Brain microvascular endothelial cell (primary cell): ENCODE measurements around the gene CDH22.

Source experiments
- DNase-seq: peaks from one replicate; pipeline ENCODE4 v3.0.0-alpha.2; 2020
- H3K27ac ChIP-seq: fragments of 250-450 bp; sonication (Bioruptor Pico); 2 replicates; pipeline ENCODE4 v1.5.1; 2020; ENCODE audit warnings: mild to moderate bottlenecking, moderate library complexity
- H3K27me3 ChIP-seq: fragments of 250-450 bp; sonication (Bioruptor Pico); replicated peaks from 2 replicates; pipeline ENCODE4 v1.5.1; 2020; ENCODE audit warnings: mild to moderate bottlenecking
- H3K36me3 ChIP-seq: fragments of 250-450 bp; sonication (Bioruptor Pico); replicated peaks from 2 replicates; pipeline ENCODE4 v1.5.1; 2020; ENCODE audit warnings: mild to moderate bottlenecking
- H3K4me3 ChIP-seq: 2 replicates; pipeline ENCODE4 v1.5.1; 2011; ENCODE audit warnings: low read depth, mild to moderate bottlenecking, control low read depth, low read length, moderate library complexity
- in situ Hi-C: cut with HindIII; loops from 2 replicates; pipeline ENCODE4 v1.10.0; 2017; ENCODE audit warnings: low sequenced_read_pairs, low pct_ligation_motif_present
- TF ChIP-seq, protein P1 (sequence below): IDR thresholded peaks from 2 replicates; pipeline ENCODE4 v1.5.1; 2011; ENCODE audit warnings: low read depth, mild to moderate bottlenecking, moderate library complexity, low read length, control low read depth, inconsistent platforms; ENCODE audit errors: missing control alignments

CDH22 gene

DNA sequence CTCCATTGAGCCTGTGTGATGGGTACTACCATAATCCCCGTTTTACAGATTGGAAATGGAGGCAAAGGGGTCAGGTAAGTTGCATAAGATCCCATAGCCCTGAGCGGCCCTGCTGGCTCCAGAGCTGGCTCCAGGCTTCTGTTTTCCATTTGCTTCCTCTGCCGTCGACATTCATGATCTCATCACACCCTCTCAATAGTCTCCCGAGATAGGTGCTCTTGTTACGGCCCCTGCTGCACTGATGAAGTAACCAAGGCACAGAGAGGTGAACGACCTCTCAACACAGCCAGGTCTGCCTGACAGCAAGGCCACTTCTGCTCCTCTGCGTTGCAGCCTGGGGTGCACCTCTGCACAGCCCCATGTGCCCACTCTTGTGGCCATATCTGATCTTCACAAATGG, 16.9 kb downstream of the CDH22 start:
- Histone ChIP-seq H3K27me3 (no peaks in the 10 kb centered on the region), H3K36me3 (no peaks in the 10 kb centered on the region), H3K4me3 (no peak overlapping the region), H3K27ac (no peak overlapping the region)
- TF ChIP-seq, protein P1, sequence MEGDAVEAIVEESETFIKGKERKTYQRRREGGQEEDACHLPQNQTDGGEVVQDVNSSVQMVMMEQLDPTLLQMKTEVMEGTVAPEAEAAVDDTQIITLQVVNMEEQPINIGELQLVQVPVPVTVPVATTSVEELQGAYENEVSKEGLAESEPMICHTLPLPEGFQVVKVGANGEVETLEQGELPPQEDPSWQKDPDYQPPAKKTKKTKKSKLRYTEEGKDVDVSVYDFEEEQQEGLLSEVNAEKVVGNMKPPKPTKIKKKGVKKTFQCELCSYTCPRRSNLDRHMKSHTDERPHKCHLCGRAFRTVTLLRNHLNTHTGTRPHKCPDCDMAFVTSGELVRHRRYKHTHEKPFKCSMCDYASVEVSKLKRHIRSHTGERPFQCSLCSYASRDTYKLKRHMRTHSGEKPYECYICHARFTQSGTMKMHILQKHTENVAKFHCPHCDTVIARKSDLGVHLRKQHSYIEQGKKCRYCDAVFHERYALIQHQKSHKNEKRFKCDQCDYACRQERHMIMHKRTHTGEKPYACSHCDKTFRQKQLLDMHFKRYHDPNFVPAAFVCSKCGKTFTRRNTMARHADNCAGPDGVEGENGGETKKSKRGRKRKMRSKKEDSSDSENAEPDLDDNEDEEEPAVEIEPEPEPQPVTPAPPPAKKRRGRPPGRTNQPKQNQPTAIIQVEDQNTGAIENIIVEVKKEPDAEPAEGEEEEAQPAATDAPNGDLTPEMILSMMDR = no peak
- no peak for DNase-seq
- in situ Hi-C loops = no loop called here

DNA sequence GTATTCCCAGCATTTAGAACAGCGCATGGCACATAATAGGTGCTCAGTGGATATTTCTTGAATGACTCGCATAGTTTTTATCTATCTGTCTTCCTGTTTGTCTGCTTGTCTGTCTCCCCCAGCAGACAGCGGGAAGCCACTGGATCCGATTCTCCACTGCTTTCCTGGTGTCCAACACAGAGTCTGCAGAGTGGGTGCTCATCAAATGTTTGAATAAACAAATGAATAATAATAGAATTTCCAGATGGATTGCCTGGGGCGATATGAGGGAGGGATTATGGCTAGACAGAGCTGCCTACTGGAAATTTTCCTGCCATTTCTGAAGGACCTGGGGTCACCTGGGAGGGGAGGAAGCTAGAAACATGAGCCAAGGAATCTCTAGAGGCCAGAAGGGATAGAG, 18.9 kb downstream of the CDH22 start:
- no peaks in the 10 kb centered on the region for H3K27me3 ChIP-seq
- DNase-seq = no peak
- in situ Hi-C loops = no loop called here
- H3K27ac ChIP-seq = no peak overlapping the region
- TF ChIP-seq, protein P1 = no peak
- no peaks in the 10 kb centered on the region for H3K36me3 ChIP-seq
- H3K4me3 ChIP-seq = no peak overlapping the region

DNA sequence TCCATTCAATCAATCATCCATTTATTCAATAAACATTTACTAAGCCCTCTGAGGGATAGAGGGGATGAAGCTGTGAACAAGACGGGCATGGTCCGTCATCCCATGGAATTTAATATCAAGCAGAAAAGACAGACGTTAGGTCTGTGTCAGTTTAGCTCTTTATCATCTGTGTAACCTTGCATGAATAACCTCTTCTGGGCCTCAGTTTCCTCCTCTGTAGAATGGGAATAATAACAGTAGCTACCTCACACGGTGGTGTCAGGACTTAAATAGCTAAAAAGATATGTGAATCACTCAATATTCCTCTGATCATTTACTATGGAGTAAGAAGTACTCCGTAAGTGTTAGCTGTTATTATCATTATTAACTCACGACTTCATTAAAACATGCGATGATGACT, 21.3 kb downstream of the CDH22 start:
- no peaks in the 10 kb centered on the region for H3K27me3 ChIP-seq
- TF ChIP-seq, protein P1 = no peak
- in situ Hi-C loops = no loop called here

DNA sequence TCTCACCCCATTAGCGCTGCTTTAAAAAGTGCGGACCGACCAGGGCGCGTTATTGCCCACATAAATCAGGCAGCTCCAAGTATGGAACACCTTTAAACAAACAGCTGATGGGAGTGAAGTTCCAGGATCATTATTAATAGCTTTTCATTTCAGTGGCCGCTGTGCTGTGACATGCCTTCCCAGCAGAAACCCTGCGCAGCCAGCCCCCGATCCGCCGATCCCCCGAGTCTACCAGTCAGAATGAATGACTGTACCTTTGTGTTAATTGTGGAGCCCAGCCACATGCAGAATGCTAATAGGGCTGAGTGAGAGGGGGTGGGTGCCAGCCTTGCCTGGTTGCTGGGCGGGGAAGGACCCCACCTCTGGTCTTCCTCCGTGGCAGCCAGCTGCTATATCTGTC, 21.9 kb downstream of the CDH22 start:
- peaks cover 2% of the 10 kb centered on the region for H3K27me3 ChIP-seq
- TF ChIP-seq, protein P1 = no peak
- no peak overlapping the region for H3K4me3 ChIP-seq
- H3K27ac ChIP-seq = no peak overlapping the region
- in situ Hi-C loops = no loop called here
- DNase-seq = no peak
- no peaks in the 10 kb centered on the region for H3K36me3 ChIP-seq

More for the DNA sequence above, 21.3 kb downstream of the CDH22 start:
- H3K27ac ChIP-seq = no peak overlapping the region
- no peak overlapping the region for H3K4me3 ChIP-seq
- DNase-seq = no peak
- no peaks in the 10 kb centered on the region for H3K36me3 ChIP-seq

DNA sequence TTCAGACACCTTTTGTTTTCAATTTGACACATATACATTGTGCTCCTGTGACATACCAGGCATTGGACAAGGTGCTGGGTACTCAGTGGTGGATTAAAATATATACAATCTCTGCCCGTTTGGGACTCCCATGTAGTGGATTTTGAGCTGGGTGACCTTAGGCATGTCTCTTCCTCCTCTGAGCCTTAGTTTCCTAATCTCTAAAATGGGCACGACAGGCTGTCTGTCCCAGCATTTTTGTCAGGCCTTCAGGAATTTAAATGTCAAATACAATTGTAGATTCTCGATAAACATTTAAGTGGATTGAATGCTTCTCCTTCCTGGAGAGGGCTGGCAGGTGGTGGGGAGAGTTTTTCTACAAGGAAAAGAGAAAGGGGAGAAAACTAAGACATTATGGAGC, 22.6 kb downstream of the CDH22 start:
- in situ Hi-C loops = no loop called here
- TF ChIP-seq, protein P1 = no peak
- Histone ChIP-seq H3K36me3 (no peaks in the 10 kb centered on the region), H3K27ac (no peak overlapping the region), H3K4me3 (no peak overlapping the region), H3K27me3 (peaks cover 2% of the 10 kb centered on the region)
- DNase-seq = no peak

DNA sequence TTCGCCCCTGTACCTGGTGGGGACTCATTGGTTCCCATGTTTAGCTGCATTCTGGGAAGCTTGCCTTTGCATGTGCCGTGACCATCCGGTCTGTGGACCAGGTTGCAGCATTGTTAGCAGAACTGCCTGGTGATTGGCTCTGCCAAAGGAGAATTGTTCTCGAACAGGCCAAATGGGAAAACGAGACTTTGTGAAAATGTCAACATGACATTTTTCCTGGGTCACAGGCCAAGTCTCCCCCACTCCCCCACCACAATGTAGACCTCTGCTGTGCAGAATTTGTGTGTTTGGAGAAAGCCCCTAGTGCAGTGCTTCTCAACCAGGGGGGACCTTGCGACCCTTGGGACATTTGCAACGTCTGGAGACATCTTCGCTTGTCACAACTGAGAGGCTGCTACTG, 23.2 kb downstream of the CDH22 start:
- TF ChIP-seq, protein P1 = no peak
- DNase-seq = no peak
- Histone ChIP-seq H3K4me3 (no peak overlapping the region), H3K27me3 (peaks cover 2% of the 10 kb centered on the region), H3K36me3 (no peaks in the 10 kb centered on the region), H3K27ac (no peak overlapping the region)
- in situ Hi-C loops = no loop called here
